ENCODE measurements around the gene EIF4G2. TPM values are rescaled to one million over a fixed set of nuclear protein-coding genes. Genes with fewer than 3 reads are reported as not detected.

EIF4G2 gene
- total and polyA plus RNA-seq, 8 donors, result 88.6 to 475 (median 313) TPM

DNA sequence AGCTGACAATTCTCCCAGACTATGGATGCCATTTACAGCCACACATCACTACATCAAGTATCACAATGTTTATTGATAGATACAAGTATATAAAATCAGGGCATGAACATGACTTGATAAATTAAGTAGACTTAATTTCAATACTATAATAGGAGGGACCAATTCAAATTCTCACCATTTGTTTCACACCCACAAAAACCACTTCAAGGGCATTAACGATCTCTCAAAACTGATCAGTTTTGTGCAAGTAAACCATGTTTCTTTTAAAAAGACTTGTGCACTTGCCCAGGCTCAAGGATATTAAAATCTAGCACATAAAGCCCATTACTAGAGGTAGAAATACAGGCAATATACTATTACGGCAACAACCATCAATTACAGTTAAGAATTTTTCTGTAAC, 11.7 kb downstream of the EIF4G2 start:
- H3K36me3 ChIP-seq, result peaks cover 4 to 61% (median 50%) of the 10 kb centered on the region in 3 donors
- H3K4me3 ChIP-seq, result no peak overlapping the region
- TF ChIP-seq, protein P1, sequence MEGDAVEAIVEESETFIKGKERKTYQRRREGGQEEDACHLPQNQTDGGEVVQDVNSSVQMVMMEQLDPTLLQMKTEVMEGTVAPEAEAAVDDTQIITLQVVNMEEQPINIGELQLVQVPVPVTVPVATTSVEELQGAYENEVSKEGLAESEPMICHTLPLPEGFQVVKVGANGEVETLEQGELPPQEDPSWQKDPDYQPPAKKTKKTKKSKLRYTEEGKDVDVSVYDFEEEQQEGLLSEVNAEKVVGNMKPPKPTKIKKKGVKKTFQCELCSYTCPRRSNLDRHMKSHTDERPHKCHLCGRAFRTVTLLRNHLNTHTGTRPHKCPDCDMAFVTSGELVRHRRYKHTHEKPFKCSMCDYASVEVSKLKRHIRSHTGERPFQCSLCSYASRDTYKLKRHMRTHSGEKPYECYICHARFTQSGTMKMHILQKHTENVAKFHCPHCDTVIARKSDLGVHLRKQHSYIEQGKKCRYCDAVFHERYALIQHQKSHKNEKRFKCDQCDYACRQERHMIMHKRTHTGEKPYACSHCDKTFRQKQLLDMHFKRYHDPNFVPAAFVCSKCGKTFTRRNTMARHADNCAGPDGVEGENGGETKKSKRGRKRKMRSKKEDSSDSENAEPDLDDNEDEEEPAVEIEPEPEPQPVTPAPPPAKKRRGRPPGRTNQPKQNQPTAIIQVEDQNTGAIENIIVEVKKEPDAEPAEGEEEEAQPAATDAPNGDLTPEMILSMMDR (IDR thresholded peaks at IDR 0.05), result no peak
- intact Hi-C loops (cut with DNase I), result loop anchor here in 2 of 3 donors (10.0 kb wide), 3 partner anchors 138 to 988 kb away; no protein-coding TSS in a partner anchor
- no peak overlapping the region for H3K27ac ChIP-seq
- FAIRE-seq (no peak), DNase-seq (no peak), ATAC-seq (no peak)
- H3K4me1 ChIP-seq, result no peaks in the 10 kb centered on the region
- WGBS, 2 donors, result 89 to 94% methylated on average over 2 of the region's 2 CpGs
- no peaks in the 10 kb centered on the region for H3K27me3 ChIP-seq
- no peaks in the 10 kb centered on the region for H3K9me3 ChIP-seq

DNA sequence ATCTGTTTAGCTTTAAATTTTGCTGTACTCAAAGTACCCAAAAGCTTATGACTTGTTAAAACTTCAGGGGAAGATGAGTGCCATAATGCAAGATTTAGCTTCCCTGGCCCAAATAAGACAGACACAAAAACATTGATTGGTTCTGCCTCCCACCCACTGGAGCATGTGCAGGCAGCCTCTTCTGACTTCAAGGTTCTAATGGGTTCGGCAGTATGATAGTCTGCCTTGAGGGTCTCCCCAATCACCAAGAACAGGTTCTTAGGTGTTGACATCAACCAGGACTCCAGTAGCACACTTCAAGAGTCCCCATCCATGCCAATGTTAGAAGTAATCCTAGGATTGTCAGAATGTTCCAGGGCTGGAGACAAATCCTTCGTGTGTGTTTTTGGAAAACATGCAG, 12.5 kb downstream of the EIF4G2 start:
- H3K9me3 ChIP-seq, result no peaks in the 10 kb centered on the region
- DNase-seq (no peak), FAIRE-seq (no peak), ATAC-seq (no peak)
- no peaks in the 10 kb centered on the region for H3K4me1 ChIP-seq
- H3K4me3 ChIP-seq, result no peak overlapping the region
- H3K27ac ChIP-seq, result no peak overlapping the region
- intact Hi-C loops (cut with DNase I), result loop anchor here in 2 of 3 donors (10.0 kb wide), 3 partner anchors 139 to 989 kb away; no protein-coding TSS in a partner anchor
- peaks cover 4 to 53% (median 43%) of the 10 kb centered on the region in 3 donors for H3K36me3 ChIP-seq
- no peaks in the 10 kb centered on the region for H3K27me3 ChIP-seq
- TF ChIP-seq, protein P1 (IDR thresholded peaks at IDR 0.05), result no peak
- 69 to 73% methylated on average over 2 of the region's 2 CpGs for WGBS, 2 donors

DNA sequence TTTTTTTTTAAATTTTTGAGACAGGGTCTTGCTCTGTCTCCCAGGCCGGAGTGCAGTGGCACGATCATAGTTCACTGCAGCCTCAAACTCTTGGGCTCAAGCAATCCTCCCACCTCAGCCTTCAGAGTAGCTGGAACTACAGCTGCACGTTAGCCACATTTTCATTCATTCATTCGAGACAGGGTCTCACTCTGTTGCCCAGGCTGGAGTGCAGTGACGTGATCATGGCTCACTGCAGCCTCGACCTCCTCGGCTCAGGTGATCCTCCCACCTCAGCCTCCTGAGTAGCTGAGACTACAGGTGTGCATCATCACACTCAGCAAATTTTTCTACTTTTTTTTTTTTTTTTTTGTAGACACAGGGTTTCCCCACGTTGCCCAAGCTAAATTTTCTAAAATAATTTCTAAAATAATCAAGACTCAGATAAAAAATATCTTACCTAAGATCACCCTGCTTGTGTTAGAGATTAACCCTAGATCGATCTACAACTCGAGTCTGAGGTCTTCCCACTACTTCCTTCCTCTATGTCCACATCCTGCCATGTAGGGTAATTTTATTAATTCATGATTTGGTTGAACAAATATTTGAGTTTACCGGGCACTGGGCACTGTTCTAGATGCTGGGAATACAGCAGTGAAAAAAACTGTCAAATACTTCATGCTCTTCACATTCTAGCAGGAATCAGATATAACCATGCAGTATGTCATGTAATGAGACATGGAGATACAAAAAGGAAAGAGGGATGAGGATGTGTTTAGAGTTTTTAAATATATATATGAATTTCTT, 15.1 kb downstream of the EIF4G2 start:
- peaks cover under 1 to 27% (median 17%) of the 10 kb centered on the region in 3 donors for H3K36me3 ChIP-seq
- no peak overlapping the region for H3K4me3 ChIP-seq
- 54 to 55% methylated on average over 11 of the region's 11 CpGs for WGBS, 2 donors
- H3K27ac ChIP-seq, result no peak overlapping the region
- FAIRE-seq (no peak), DNase-seq (no peak), ATAC-seq (peak in 1 of 4 donors; percentile 4)
- no peaks in the 10 kb centered on the region for H3K9me3 ChIP-seq
- intact Hi-C loops (cut with DNase I), result loop anchor here in 2 of 3 donors (5.0 to 10.0 kb wide), 4 partner anchors 141 to 991 kb away; no protein-coding TSS in a partner anchor
- H3K4me1 ChIP-seq, result no peaks in the 10 kb centered on the region
- TF ChIP-seq, protein P1 (IDR thresholded peaks at IDR 0.05), result no peak
- H3K27me3 ChIP-seq, result no peaks in the 10 kb centered on the region

DNA sequence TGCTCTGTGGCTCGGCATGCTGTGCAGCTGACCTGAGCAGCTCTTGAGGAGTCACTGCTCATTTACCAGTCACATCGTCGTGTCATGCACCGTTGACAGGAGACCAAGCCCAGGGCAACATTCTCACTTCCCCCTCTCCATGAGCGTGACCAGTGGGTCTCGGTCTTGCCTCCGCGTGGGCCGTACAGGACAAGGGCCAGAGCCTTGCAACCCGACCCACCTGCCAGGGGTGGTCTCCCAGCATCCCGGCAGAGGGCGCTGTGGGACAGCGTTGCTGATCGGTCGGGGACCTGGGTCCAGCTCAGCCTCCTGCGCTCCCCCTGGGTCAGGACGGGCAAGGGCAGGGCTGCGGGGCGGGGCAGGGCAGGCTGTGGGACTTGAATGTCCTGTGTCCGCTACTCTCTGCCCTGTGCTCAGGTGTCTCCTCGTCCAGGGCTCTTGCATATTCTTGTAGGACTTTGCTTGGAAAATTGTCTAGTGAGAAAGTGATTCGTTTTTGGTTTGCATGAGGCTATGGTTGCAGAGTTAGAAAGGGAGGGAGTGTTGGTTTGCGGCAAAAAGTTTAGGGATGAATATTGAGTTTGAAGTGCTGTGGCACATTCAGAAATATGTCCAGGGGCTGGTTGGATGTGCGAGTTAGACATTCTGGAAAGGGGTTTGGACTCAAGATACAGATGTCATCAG, 16.2 kb downstream of the EIF4G2 start:
- intact Hi-C loops (cut with DNase I), result loop anchor here in 2 of 3 donors (5.0 to 10.0 kb wide), 4 partner anchors 142 to 992 kb away; no protein-coding TSS in a partner anchor
- no peaks in the 10 kb centered on the region for H3K4me1 ChIP-seq

More for the DNA sequence above, 16.2 kb downstream of the EIF4G2 start:
- Histone ChIP-seq H3K27me3 (no peaks in the 10 kb centered on the region), H3K27ac (no peak overlapping the region), H3K36me3 (peaks cover 0 to 16% (median 8%) of the 10 kb centered on the region in 3 donors), H3K4me3 (no peak overlapping the region), H3K9me3 (no peaks in the 10 kb centered on the region)
- peak; percentile 90 to 99 (median 95) for ATAC-seq
- 9 to 10% methylated on average over 24 of the region's 24 CpGs for WGBS, 2 donors
- peak; percentile 80 to 99 (median 90) for DNase-seq
- no peak for FAIRE-seq
- TF ChIP-seq, protein P1 (IDR thresholded peaks at IDR 0.05), result peak; percentile 84 to 93 (median 88)
